Prostate gland (tissue), 2 donors: Measurements from ENCODE around the gene ZNF330.

Experiments
- POLR2A ChIP-seq: fragments of 450-650 bp; IDR thresholded peaks from one replicate; pipeline ENCODE4 v1.6.1; 2016; ENCODE audit warnings: antibody characterized with exemption, mild to moderate bottlenecking
- POLR2AphosphoS5 ChIP-seq: sonication (generic); formaldehyde crosslinking; IDR thresholded peaks from one replicate; pipeline ENCODE4 v1.6.1; 2017; ENCODE audit warnings: antibody characterized with exemption
- TF ChIP-seq, protein P1 (sequence below), 4 experiments: fragments of 200-600 bp in 2 of 4; fragments of 450-650 bp in 2 of 4; sonication (generic) in 2 of 4; IDR thresholded peaks; 1 replicate in 3 of 4; 2 replicates in 1 of 4; pipeline ENCODE4 v1.5.1; 2016 to 2019; ENCODE audit warnings: antibody characterized with exemption in 4 of 4, mild to moderate bottlenecking in 2 of 4, moderate library complexity in 2 of 4

DNA sequence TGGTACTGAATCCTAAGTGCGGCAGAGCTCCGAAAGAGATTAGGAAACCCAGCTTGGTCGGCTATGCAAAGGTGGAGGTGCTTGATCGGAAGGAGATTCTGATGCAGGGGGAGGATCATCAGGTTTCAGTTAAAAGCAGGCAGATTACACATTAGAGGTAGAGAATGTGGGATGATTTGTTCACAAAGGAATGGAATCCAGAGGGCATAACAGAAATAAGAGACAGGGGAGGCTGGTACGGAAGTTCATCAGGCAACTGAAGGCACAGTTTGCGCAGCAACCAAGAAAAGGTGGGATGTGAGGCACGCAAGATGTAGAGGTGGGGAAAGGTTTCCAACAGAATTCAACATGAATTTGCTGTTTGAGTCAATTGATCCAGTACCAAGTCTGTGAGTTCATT is 424 bp upstream of the ZNF330 start:
- TF ChIP-seq, protein P1, sequence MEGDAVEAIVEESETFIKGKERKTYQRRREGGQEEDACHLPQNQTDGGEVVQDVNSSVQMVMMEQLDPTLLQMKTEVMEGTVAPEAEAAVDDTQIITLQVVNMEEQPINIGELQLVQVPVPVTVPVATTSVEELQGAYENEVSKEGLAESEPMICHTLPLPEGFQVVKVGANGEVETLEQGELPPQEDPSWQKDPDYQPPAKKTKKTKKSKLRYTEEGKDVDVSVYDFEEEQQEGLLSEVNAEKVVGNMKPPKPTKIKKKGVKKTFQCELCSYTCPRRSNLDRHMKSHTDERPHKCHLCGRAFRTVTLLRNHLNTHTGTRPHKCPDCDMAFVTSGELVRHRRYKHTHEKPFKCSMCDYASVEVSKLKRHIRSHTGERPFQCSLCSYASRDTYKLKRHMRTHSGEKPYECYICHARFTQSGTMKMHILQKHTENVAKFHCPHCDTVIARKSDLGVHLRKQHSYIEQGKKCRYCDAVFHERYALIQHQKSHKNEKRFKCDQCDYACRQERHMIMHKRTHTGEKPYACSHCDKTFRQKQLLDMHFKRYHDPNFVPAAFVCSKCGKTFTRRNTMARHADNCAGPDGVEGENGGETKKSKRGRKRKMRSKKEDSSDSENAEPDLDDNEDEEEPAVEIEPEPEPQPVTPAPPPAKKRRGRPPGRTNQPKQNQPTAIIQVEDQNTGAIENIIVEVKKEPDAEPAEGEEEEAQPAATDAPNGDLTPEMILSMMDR (IDR thresholded peaks at IDR 0.05): no peak
- TF ChIP-seq POLR2A (no peak), POLR2AphosphoS5 (no peak)
